ENCODE data around the gene MRGPRG. TPM values are rescaled to one million over a fixed set of nuclear protein-coding genes. Genes with fewer than 3 reads are reported as not detected.

MRGPRG gene
- total and polyA plus RNA-seq, 2 of the 8 experiments (the other 6 are each of a cell fraction or from before 2014, with no cell fraction given): not detected

GRCh38 chr11:3188496-3189195, 30.0 kb downstream of the MRGPRG start:
- ChIA-PET POLR2A (ENCODE audit: partially characterized antibody) (interaction anchor here (0.8 to 1.8 kb wide), 4 partner anchors 10 to 68 kb away, joined by 3 to 6 read pairs (median 4); no protein-coding TSS in a partner anchor), CTCF (ENCODE audit: partially characterized antibody) (interaction anchor here (0.6 to 2.0 kb wide), 7 partner anchors 13 to 129 kb away, joined by 3 to 8 read pairs (median 3); no protein-coding TSS in a partner anchor)
- peak overlapping the region; percentile 4 for H4K5ac ChIP-seq (ENCODE audit: insufficient read length, low read depth, low read length)
- H2AK5ac ChIP-seq (ENCODE audit: low read depth, low read length): peak overlapping the region; percentile 69; the same call in 1 of the 2 replicates
- TF ChIP-seq, protein P1, sequence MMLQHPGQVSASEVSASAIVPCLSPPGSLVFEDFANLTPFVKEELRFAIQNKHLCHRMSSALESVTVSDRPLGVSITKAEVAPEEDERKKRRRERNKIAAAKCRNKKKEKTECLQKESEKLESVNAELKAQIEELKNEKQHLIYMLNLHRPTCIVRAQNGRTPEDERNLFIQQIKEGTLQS (IDR thresholded peaks at IDR 0.05; ENCODE audit: insufficient read depth, low read depth, low read length): no peak
- TF ChIP-seq GABPA (IDR thresholded peaks at IDR 0.05; ENCODE audit: borderline replicate concordance, insufficient read depth, low read length): no peak
- peaks cover 5 to 21% (median 11%) of the 10 kb centered on the region in 4 experiments for H3K4me1 ChIP-seq (replicated peaks in 1 of 4; ENCODE audit: control insufficient read depth in 3 of 4, insufficient read depth in 4 of 4, low read length in 3 of 4)
- no peak overlapping the region for H4K8ac ChIP-seq (ENCODE audit: extremely low read depth, insufficient read depth, low read length)
- no peak overlapping the region for H3K27ac ChIP-seq (ENCODE audit: low read depth, low read length)
- H3K14ac ChIP-seq (ENCODE audit: insufficient read length): no peak overlapping the region
- peak overlapping the region; percentile 68 for H3K18ac ChIP-seq (ENCODE audit: extremely low read depth, low read length)
- H3K4ac ChIP-seq (replicated peaks; ENCODE audit: insufficient read length, low read depth, low read length): no peak overlapping the region
- peak overlapping the region; percentile 72; the same call in 1 of the 2 replicates for H2BK12ac ChIP-seq (ENCODE audit: low read depth, low read length)
- no peak overlapping the region for H3K23ac ChIP-seq (ENCODE audit: insufficient read length)
- no peak overlapping the region for H2AFZ ChIP-seq (ENCODE audit: low read length)
- no peaks in the 10 kb centered on the region for H3K27me3 ChIP-seq (replicated peaks in 1 of 4; ENCODE audit: control insufficient read depth in 3 of 4, extremely low read depth in 1 of 4, insufficient read depth in 3 of 4, low read length in 3 of 4)
- no peak overlapping the region for H2BK15ac ChIP-seq (ENCODE audit: low read length)
- H4K91ac ChIP-seq (replicated peaks; ENCODE audit: insufficient read length, low read length): peak overlapping the region; percentile 75
- no peaks in the 10 kb centered on the region for H4K20me1 ChIP-seq (replicated peaks in 1 of 2; ENCODE audit: control insufficient read depth in 1 of 2, insufficient read depth in 2 of 2, low read length in 2 of 2)
- 0 out of 4 replicates have a peak, but pooled peaks cover 0 to 2% of the 10 kb centered on the region in 2 experiments for H3K9me3 ChIP-seq (ENCODE audit: insufficient read depth in 2 of 2, low read depth in 1 of 2, low read length in 1 of 2)
- no peaks in the 10 kb centered on the region for H3K79me1 ChIP-seq (ENCODE audit: low read depth, low read length)
- 72% methylated on average over 17 of the region's 17 CpGs; no CpG with 5 or more reads in 1 of the 2 experiments for WGBS, 2 experiments (ENCODE audit: extremely low coverage in 1 of 2, insufficient coverage in 1 of 2, insufficient read length in 1 of 2, insufficient replicate concordance in 2 of 2, low coverage in 1 of 2, low lambda C conversion rate in 2 of 2, missing lambda C conversion rate in 1 of 2)
- peak overlapping the region; percentile 59 to 61 for H3K4me2 ChIP-seq (ENCODE audit: insufficient read depth in 1 of 2, low read depth in 2 of 2, low read length in 2 of 2)
- H3K9ac ChIP-seq (replicated peaks in 1 of 4; ENCODE audit: extremely low read depth in 1 of 4, low read depth in 3 of 4, low read length in 3 of 4): no peak overlapping the region
- peak overlapping the region in 1 of 4 experiments; percentile 43; a peak in 1 of 8 replicates for H3K4me3 ChIP-seq (ENCODE audit: extremely low read depth in 1 of 4, insufficient read depth in 2 of 4, low read depth in 3 of 4, low read length in 4 of 4)
- no peak for FAIRE-seq
- peak in 1 of 2 experiments; percentile 51 for DNase-seq (ENCODE audit: low read depth in 1 of 2, low spot score in 2 of 2)
- H2BK5ac ChIP-seq (ENCODE audit: low read depth, low read length): peak overlapping the region; percentile 84; the same call in 1 of the 2 replicates
- H2BK20ac ChIP-seq (ENCODE audit: low read length): peak overlapping the region; percentile 98; the same call in 1 of the 2 replicates
- H2BK120ac ChIP-seq (replicated peaks; ENCODE audit: low read depth, low read length): no peak overlapping the region
- no peak overlapping the region for H3K56ac ChIP-seq (replicated peaks; ENCODE audit: insufficient read length, low read depth, low read length)
- H3K36me3 ChIP-seq (ENCODE audit: control insufficient read depth in 2 of 4, insufficient read depth in 4 of 4, low read length in 3 of 4): no peaks in the 10 kb centered on the region
- H3K79me2 ChIP-seq (ENCODE audit: control insufficient read depth in 1 of 2, insufficient read depth in 2 of 2, low read length in 2 of 2): no peaks in the 10 kb centered on the region
- H3K23me2 ChIP-seq (ENCODE audit: low read depth, low read length): peaks cover 3% of the 10 kb centered on the region
